Measurements from ENCODE around the gene PRR11. TPM values are rescaled to one million over a fixed set of nuclear protein-coding genes. Genes with fewer than 3 reads are reported as not detected.
A peak's percentile ranks its signal among the peaks of the same experiment; 100 is the strongest.
"Not testable (repeated sequence)": the region's sequence is repeated elsewhere in the genome, so short reads cannot be mapped to it uniquely, and the experiment has no call there.

Gene PRR11
- total RNA-seq, 1 experiment from 2014 or later, result 44.1 TPM

- no peak for DNase-seq (ENCODE audit: low read depth)
These were observed 4.5 kb upstream of the PRR11 start for GRCh38 chr17:59151006-59151405.

- no peak for DNase-seq (ENCODE audit: low read depth)
These were observed 4.0 kb upstream of the PRR11 start for GRCh38 chr17:59151591-59151990.

DNA sequence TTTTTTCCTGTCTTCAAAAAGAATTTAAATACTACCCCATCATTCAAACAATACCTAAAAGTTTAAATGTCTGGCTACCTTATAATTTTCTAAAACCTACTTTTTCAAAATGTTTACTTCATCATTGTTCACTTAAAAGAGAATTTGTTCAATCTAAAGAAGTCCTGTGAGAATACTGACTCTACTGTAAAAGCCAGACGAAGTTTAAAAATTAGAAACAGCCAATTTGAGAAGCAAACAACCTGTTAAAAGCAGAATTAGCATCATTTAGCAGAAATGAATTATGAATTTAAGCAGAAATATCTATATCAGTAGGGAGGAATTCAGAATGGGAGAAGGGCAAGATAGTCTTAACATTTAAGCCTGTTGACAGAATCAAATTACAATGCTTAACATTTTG, 2.6 kb upstream of the PRR11 start:
- no peak for DNase-seq (ENCODE audit: low read depth)

DNA sequence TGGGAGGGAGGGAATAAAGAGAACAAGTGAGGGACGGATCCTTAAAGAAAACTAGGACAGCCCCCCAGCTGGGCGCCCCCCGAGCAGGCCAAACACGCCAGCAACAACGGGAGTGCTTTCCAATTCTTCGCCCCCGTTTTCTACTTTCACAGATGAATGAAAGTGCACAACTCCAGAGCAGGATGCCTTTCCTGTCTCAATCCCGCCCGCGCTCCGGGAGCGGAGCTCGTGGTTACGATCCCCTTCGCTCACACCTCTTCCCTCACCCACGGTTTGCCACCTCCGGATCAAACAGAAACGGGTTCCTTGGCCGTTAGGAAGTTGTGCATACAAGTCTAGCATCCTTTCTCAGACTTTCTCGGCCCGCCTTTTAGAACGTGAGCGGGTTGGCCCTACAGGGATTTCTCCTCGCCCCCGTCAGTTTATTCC, 1.2 kb upstream of the PRR11 start:
- DNase-seq (ENCODE audit: low read depth), result peak; percentile 58

DNA sequence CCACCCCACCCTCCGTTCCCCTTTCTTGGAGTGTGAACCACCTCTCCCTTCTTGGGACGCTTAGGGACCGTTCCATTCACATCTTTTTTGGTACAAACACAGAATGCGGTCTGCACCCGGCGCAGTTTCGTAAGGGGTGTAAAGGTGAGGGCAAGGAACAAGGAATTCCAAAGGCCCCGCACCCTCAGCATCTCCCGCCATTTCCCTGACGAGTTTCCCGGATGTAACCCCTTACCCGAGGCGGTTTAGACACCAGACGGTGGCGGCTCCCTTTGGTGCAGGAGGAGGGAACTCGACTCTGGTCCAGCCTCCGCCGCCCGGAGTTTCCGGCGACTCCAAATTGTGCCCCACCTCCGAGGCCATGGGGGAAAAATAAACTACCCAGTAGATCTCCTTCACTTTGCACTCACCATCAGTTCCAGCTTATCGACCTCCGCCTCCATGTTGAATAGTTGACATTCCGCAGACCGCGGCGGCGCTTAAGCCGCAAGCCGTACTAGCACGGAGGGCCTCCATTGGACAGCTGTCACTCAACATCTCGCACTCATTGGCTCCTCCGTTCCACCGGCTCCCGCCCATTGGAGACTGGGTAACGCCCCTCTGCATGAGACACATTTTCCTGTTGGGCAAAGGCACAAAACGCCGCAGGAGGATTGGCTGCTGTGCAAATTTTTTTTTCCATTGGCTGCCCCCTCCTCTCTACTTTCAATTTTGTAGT, 666 bp upstream of the PRR11 start, which contains the start of gene SKA2:
SKA2 (minus strand) TSS at position 466 of the 718 bp plus-strand sequence; CDS start at position 443, 23 bp downstream.
- no peak for DNase-seq (ENCODE audit: low read depth)

DNA sequence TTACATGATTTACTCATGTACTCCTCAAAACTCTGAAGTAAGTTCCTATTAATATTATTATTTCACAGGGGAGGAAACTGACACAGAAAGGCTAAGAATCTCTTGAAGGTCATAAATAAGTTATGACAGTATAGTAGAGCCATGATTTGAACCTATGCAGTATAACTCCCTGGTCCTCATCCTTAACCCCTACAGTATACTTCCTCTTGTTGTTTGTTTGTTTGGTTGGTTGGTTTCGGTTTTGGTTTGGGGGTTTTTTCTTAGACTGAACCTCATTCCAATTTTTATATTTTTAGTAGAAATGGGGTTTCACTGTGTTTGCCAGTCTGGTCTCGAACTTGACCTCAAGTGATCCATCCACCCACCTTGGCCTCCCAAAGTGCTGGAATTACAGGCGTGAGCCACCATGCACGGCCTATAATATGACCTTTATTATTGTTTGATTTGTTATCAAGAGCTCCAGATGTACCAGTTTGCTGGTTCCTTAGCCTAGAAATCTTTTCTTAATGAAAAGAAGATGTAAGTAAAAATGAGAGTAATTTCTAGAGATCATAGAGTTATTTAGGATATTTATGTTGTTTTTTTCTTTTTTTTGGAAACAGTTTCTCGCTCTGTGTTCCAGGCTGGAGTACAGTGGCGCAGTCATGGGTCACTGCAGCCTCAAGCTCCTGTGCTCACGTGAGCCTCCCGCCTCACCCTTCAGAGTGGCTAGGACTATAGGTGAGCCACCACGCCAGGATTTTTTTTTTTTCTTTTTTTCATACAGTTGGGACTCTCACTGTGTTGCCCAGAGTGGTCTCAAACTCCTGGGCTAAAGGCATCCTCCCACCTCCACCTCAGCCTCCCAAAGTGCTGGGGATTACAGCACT, 4.8 kb downstream of the PRR11 start:
- DNase-seq (ENCODE audit: low read depth), result no peak

DNA sequence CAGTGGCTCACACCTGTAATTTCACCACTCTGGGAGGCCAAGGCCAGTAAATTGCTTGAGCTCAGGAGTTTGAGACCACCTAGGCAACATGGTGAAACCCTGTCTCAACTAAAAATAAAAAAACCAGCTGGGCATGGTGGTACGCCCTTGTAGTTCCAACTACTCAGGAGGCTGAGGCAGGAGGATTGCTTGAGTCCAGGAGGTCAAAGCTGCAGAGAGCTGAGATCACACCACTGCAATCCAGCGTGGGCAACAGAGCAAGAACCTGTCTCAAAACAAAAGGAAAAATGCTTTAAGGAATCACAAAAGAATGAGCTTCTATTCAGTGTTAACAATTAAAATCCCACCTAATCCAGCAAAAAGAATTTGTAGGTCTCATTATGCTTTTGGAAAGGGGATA, 5.9 kb downstream of the PRR11 start:
- DNase-seq (ENCODE audit: low read depth), result no peak

GRCh38 chr17:59165933-59166342, 10.4 kb downstream of the PRR11 start:
- DNase-seq (ENCODE audit: low read depth), result peak; percentile 28

DNA sequence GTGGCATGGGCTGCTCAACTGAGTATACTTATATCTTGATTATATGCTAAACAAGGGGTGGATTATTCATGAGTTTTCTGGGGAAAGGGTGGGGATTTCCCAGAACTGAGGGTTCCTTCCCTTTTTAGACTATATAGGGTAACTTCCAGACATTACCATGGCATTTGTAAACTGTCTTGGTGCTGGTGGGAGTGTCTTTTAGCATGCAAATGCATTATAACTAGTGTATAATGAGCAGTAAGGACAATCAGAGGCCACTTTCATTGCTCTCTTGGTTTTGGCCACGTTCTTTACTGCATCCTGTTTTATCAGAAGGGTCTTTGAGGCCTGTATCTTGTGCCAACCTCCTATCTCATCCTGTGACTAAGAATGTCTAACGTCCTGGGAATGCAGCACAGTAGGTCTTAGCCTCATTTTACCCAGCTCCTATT, 12.0 kb downstream of the PRR11 start:
- DNase-seq (ENCODE audit: low read depth), result peak; percentile 74

DNA sequence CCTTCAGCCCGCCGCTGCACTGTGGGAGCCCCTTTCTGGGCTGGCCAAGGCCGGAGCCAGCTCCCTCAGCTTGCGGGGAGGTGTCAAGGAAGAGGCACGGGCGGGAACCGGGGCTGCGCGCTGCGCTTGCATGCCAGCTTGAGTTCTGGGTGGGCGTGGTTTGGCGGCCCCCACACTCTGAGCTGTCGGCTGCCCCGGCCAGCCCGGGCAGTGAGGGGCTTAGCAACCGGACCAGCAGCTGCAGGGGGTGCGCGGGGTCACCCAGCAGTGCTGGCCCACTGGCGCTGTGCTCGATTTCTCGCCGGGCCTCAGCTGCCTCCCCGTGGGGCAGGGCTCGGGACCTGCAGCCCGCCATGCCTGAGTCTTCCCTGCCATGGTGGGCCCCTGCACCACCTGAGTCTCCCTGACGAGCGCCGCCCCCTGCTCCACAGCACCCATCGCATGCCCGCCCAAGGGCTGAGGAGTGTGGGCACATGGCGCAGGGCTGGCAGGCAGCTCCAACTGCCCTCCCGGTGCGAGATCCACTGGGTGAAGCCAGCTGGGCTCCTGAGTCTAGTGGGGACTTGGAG, 17.0 kb downstream of the PRR11 start:
- DNase-seq (ENCODE audit: low read depth), result no peak

GRCh38 chr17:59174671-59175070, 19.1 kb downstream of the PRR11 start:
- DNase-seq (ENCODE audit: low read depth), result no peak

- DNase-seq (ENCODE audit: low read depth), result no peak
These were observed 19.5 kb downstream of the PRR11 start for GRCh38 chr17:59175076-59175475.

- no peak for DNase-seq (ENCODE audit: low read depth)
These were observed 22.9 kb downstream of the PRR11 start for GRCh38 chr17:59178266-59178985.

- not testable (repeated sequence) for DNase-seq (ENCODE audit: low read depth)
These were observed 24.1 kb downstream of the PRR11 start for GRCh38 chr17:59179601-59180000.

GRCh38 chr17:59180626-59181025, 25.1 kb downstream of the PRR11 start:
- DNase-seq (ENCODE audit: low read depth), result no peak

DNA sequence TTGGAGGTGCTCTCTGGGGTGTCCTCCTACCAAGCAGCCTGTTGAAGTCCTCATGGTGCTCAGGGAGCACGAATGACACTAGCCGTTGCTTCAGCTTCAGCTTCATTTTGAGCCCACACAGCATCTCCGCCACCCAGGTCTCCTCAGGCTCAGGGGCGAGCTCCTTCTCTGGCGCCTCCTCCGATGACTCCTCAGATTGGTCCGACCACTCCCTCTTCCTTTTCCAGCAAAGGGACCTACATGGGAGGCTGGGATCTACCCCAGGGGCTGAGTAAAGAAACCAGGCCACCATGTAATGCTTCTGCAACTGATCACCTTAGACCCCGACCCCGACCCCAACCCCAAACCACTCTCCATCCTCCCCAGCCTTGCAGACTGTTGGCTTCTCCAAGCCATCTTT, 25.9 kb downstream of the PRR11 start:
- DNase-seq (ENCODE audit: low read depth), result no peak

GRCh38 chr17:59185997-59186396, 30.5 kb downstream of the PRR11 start:
- DNase-seq (ENCODE audit: low read depth), result no peak

GRCh38 chr17:59186850-59187249, 31.3 kb downstream of the PRR11 start:
- no peak for DNase-seq (ENCODE audit: low read depth)

GRCh38 chr17:59190806-59191205, 35.3 kb downstream of the PRR11 start:
- no peak for DNase-seq (ENCODE audit: low read depth)

- DNase-seq (ENCODE audit: low read depth), result no peak
These were observed 37.9 kb downstream of the PRR11 start for GRCh38 chr17:59193336-59193862.

- no peak for DNase-seq (ENCODE audit: low read depth)
These were observed 43.9 kb downstream of the PRR11 start for GRCh38 chr17:59199398-59199797.
